Activated CD8-positive, alpha-beta memory T cell treated with anti-CD3 and anti-CD28 coated beads for 1 hour (primary cell): Measurements from ENCODE around the gene CD22.

ENCODE experiments used
- DNase-seq, 2 donors: peaks; one replicate each; pipeline ENCODE4 v3.0.0-alpha.2; 2020; ENCODE audit warnings: low read depth in 1 of 2; ENCODE audit errors: extremely low read depth in 1 of 2

CD22 gene

DNA sequence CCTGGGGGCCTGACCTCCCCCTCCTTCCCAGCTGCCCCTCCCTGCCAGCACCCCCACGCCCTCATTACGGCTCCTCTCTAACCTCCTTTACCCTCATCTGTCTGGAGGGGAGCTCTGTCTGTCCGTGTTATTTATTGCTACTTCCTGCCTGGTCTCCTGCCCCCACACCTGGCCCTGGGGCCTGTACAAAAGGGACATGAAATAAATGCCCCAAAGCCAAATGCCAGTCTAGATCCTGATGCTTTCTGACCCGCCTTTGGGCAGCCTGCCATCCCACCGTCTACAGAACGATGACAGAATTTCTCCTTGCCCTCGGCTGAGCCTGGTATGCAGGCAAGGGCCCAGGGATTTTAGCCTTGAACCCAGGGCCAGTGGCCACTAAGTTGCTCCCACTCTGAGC, 15.4 kb upstream of the CD22 start:
- no peak for DNase-seq

DNA sequence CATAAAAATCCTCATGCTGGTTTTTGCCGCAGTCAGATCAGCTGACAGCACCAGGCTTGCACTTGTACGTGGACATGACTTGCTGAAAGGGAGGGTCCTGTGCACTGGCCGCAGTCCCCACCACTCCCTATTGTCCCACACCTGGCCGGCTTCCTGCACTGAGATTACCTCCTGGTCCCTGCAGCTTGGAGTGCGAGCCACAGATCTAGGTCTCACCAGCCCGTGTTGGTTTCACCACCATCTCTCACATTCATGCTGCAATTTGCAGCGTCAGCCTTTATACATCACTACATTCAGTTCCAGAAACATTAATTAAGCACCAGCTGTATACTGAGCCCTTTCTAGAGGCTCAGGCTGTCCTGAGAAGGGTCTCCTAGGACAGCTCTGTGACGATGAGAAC, 15.0 kb upstream of the CD22 start:
- DNase-seq, result no peak

DNA sequence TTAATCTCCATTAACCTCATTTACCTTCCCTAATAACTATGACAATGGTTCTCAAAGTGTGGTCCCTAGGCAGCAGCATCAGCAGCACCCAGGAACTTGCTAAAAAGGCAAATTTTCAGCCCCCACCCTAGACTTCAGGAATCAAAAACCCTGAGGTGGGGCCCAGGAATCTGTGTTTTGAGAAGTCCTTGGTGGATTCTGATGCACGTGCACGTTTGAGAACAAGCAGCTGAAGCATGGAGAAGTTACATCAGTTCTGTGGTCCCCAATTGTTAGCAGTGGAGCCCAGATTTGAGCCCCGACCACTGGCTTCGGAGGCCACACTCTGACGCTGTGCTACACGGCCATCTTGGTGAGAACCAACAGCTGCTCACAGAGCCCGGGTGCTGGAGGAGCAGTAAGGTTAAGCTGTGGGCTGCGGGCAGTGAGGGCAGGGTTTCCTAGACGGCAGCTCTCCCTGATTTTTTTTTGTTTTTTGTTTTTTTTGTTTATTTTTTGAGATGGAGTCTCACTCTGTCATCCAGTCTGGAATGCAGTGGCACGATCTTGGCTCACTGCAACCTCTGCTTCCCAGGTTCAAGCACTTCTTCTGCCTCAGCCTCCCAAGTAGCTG, 14.0 kb upstream of the CD22 start:
- DNase-seq, result no peak

DNA sequence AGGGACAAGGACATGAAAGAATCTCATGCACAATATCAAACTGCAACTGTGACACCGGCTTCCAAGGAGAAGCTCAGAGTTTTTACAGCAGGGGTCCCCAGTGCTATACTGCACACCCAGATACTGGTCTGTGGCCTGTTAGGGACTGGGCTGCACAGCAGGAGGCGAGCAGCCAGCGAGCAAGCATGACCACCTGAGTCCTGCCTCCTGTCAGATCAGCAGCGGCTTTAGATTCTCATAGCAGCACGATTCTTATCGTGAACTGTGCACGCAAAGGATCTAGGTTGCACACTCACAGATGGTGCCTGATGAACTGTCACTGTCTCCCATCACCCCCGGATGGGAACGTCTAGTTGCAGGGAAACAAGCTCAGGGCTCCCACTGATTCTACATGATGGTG, 13.1 kb upstream of the CD22 start:
- no peak for DNase-seq

DNA sequence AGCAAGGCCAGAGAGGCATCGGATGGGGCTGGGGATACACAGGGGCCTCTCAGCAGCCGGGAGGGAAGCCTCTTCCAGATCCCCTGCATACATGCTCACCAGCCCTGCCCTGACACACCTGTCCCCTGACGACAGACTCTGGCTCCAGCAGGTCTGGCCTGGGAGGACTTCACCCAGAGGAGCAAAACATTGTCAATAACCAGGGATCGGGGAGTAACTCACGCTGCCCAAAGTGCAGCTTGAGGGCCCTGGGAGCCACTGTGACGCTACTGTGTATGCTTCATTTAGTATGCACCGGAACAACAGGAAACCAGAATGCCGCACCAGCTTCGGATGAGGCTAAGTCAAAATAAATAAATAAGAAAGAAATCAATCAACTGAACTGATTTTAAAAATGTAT, 12.4 kb upstream of the CD22 start:
- no peak for DNase-seq

GRCh38 chr19:35317464-35318043, 11.4 kb upstream of the CD22 start:
- DNase-seq, result no peak

DNA sequence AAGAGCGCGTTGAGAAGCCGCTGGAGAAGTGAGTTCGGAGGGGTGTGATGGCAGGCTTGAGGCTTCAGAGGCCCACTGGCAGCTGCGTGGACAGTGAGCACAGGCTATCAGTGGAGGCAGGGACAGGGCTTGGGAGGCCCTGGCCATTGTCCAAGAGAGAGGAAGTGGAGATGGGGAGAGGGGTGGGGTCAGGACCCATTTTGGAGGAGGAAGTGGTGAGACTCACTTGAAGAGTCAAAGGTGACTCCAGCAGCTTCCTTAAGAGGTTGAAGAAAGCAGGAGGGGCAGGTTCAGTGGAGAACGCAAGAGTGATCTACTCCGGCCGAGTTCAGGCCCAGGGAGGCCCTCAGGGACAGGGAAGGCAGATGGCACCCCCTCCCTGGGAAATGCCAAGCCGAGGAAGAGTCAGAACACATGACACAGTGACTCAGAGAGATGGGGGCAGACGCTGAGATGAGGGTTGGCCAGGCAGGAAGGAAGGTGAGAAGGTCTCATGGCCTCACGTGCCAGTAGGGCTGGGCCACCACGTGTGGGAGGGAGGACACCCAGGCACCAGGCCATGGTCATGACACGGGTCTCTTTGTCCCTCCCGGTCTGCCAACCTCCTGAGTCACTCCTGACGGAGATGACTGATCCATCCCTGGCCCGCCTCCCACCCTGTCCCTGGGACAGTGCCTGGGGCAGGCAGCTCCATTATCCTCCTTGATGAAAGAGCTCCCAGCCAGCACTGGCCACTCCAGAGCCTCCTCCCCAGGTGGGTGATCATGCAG, 10.1 kb upstream of the CD22 start:
- no peak for DNase-seq

- DNase-seq, result no peak
Measured at GRCh38 chr19:35320065-35320713, 8.8 kb upstream of the CD22 start.

GRCh38 chr19:35321291-35321690, 7.7 kb upstream of the CD22 start:
- no peak for DNase-seq

DNA sequence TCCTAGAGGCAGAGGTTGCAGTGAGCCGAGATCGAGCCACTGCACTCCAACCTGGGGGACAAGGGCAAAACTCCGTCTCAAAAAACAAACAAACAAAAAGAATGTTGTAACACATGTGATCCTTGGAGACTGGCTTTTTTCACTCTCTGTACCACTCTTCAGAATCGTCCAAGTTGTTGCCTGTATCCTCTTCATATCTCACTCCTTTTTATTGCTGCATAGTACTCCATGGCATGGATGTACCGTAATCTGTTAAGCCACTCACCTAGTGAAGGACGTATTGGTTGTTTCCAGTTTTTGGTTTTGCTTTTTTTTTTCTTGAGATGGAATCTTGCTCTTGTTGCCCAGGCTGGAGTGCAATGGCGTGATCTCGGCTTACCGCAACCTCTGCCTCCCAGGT, 7.0 kb upstream of the CD22 start:
- no peak for DNase-seq

- no peak for DNase-seq
Measured at GRCh38 chr19:35327642-35328041, 1.3 kb upstream of the CD22 start.

DNA sequence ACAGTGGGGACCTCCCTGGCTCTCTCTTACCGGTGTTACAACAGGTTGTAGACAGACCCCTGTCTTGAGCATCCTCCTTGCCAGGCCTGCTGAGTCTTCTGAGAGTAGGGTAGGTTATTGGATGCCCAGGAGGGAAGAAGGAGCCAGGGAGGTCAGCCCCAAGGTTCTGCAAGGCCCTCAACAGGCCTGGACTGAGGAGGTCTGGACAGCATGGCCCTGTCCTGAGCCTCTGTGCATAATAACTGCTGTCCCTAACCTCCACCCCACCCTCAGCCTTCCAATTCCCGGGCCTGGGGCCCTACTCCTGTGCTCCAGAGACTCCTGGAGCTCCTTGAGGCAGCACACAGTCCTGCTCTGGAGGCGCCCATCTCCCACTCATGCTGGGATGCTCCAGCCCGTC, 336 bp downstream of the CD22 start:
- no peak for DNase-seq

- no peak for DNase-seq
Measured at GRCh38 chr19:35330475-35330874, 1.5 kb downstream of the CD22 start.

DNA sequence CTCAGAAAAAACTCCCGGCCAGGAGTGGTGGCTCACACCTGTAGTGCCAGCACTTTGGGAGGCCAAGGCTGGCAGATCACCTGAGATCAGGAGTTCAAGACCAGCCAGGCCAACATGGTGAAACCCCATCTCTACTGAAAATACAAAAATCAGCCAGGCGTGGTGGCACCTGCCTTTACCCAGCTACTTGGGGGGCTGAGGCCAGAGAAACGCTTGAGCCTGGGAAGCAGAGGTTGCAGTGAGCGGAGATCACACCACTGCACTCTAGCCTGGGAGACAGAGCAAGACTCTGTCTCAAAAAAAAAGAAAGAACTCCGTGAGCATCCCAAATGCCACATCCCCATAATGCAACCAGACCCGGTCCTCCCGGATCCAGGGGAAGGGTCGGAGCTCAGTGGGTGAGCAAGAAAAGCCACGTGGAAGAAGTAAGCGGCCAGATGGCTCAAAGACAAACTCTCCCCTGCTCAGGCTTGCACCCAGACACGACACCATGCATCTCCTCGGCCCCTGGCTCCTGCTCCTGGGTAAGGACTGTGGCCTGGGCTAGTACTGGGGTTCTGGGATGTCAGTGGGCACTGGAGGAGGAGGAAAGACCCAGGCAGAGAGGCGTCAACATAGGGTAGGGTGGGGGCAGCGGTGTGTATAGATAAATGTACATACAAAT, 2.7 kb downstream of the CD22 start:
- no peak for DNase-seq

DNA sequence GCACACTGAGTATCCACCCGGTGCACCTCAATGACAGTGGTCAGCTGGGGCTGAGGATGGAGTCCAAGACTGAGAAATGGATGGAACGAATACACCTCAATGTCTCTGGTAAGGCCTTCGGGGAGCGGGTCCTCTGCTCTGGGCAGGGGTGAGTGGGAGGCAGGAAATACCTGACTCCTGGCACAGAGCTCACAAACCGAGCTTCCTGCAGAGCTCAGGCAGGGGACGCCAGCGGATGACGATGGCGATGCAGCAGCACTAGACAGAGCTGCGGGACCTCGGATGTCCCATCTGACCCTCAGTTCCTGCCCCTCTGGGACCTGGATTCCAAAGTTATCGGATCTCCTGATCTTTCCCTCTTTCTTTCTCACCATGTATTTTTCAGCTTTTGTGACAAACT, 3.8 kb downstream of the CD22 start:
- no peak for DNase-seq

DNA sequence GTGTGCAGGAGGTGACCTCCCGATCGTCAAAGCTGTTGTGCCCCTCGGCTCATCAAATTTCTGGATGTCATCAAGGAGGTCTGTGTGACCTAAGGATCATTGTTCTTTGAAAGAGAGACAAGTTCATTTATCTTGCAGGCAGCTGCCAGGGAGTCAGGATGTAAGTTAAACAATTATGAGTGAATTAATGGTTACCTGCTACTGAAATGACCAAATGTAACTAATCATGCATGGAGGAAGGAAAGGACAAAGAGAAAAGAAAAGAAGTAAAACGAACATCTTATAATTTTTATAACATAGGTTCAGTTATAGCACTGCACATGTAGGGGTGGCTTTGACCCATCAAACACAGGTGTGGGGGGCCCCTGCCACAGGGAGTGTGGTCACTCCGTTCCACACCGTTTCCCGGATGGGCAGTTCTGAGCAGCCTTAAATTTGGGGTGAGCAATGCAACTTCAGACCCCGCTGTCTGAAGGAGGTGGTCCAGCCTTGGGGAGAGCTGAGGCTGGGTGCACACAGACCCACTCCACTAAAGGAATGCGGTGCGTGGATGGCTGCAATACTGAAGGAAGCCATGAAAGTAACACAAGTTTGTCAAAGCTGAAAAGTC, 5.3 kb downstream of the CD22 start:
- no peak for DNase-seq

GRCh38 chr19:35336166-35336955, 7.4 kb downstream of the CD22 start:
- DNase-seq, result no peak

GRCh38 chr19:35337097-35337983, 8.4 kb downstream of the CD22 start:
- DNase-seq, result no peak

DNA sequence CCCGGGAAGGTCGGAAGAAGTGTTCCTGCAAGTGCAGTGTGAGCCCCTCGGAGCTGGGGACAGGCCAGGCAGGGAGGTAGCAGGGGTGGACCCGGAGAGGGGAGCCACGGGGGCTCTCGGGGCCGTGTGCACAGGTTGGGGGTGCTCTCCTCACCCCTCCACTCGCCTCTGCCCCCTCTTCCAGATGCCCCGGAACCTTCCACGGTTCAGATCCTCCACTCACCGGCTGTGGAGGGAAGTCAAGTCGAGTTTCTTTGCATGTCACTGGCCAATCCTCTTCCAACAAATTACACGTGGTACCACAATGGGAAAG, 9.0 kb downstream of the CD22 start:
- no peak for DNase-seq
